Caco-2 (cell line): Measurements from ENCODE around the gene ST6GALNAC2. TPM values are rescaled to one million over a fixed set of nuclear protein-coding genes. Genes with fewer than 3 reads are reported as not detected.

Source experiments
- BruUV-seq: library from RNA; stranded (reverse); fragments of 400-500 nt; replicated peaks from 2 replicates; lab custom pipeline; 2021; lab: Mats Ljungman, UMichigan
- CTCF ChIA-PET: fragments of 300-600 bp; sonication (Branson Sonifier 250); formaldehyde crosslinking; loops from one replicate; lab custom pipeline; 2022; ENCODE audit warnings: antibody characterized with exemption; lab: Charles Lee
- POLR2A ChIA-PET: fragments of 300-600 bp; sonication (Branson Sonifier 250); formaldehyde crosslinking; loops from one replicate; lab custom pipeline; 2022; ENCODE audit warnings: antibody characterized with exemption; lab: Charles Lee
- DNase-seq, 2 experiments: peaks; one replicate each; pipeline versions ENCODE4 v3.0.0 to v3.0.0-alpha.2; 2020 to 2022
- H3K27me3 ChIP-seq: replicated peaks from 2 replicates; pipeline ENCODE4 v1.6.0; 2011; ENCODE audit warnings: low read length; ENCODE audit not compliant: control insufficient read depth, insufficient read depth
- H3K36me3 ChIP-seq: 2 replicates; pipeline ENCODE4 v1.5.1; 2011; ENCODE audit warnings: low read length; ENCODE audit not compliant: control insufficient read depth, insufficient read depth
- H3K4me1 ChIP-seq: fragments of 250-450 bp; sonication (Bioruptor Pico); 2 replicates; pipeline ENCODE4 v1.5.1; 2020; ENCODE audit warnings: mild to moderate bottlenecking
- H3K4me3 ChIP-seq: 2 replicates; pipeline ENCODE4 v1.5.1; 2011; ENCODE audit warnings: low read depth, mild to moderate bottlenecking, control low read depth, low read length
- H3K9me3 ChIP-seq: fragments of 250-450 bp; sonication (Bioruptor Pico); 2 replicates; pipeline ENCODE4 v1.5.1; 2020; ENCODE audit warnings: mild to moderate bottlenecking, moderate library complexity
- H3K27ac Mint-ChIP-seq: one replicate; pipeline ENCODE4 v1.8.0; 2022; ENCODE audit warnings: mixed read lengths; ENCODE audit not compliant: unreplicated experiment
- H3K27me3 Mint-ChIP-seq: one replicate; pipeline ENCODE4 v1.8.0; 2022; ENCODE audit warnings: mixed read lengths; ENCODE audit not compliant: insufficient read depth, unreplicated experiment
- H3K36me3 Mint-ChIP-seq: one replicate; pipeline ENCODE4 v1.8.0; 2022; ENCODE audit warnings: mild to moderate bottlenecking, mixed read lengths; ENCODE audit not compliant: insufficient read depth, unreplicated experiment
- H3K4me1 Mint-ChIP-seq: one replicate; pipeline ENCODE4 v1.8.0; 2022; ENCODE audit warnings: low read depth, mixed read lengths; ENCODE audit not compliant: unreplicated experiment
- H3K4me3 Mint-ChIP-seq: one replicate; pipeline ENCODE4 v1.8.0; 2022; ENCODE audit warnings: mild to moderate bottlenecking, moderate library complexity, mixed read lengths; ENCODE audit not compliant: unreplicated experiment
- H3K9me3 Mint-ChIP-seq: one replicate; pipeline ENCODE4 v1.8.0; 2022; ENCODE audit warnings: mixed read lengths; ENCODE audit not compliant: unreplicated experiment
- intact Hi-C: fragments of 100-400 bp; cut with micrococcal nuclease; formaldehyde crosslinking; loops from one replicate; pipeline ENCODE4 v1.10.0; 2022; ENCODE audit not compliant: unreplicated experiment
- total RNA-seq: library from RNA; stranded (reverse); gene quantifications from 2 replicates; pipeline ENCODE4 v1.2.3, GENCODE V29; 2022
- TF ChIP-seq, protein P1 (sequence below), 2 experiments: fragments of 200-600 bp in 1 of 2; IDR thresholded peaks; 1 replicate in 1 of 2; 2 replicates in 1 of 2; pipeline versions ENCODE4 v1.5.1 to v1.8.0; 2011 to 2022; ENCODE audit warnings: antibody characterized with exemption in 1 of 2, control low read depth in 1 of 2, inconsistent platforms in 1 of 2, low read depth in 1 of 2, low read length in 1 of 2, mild to moderate bottlenecking in 1 of 2, moderate library complexity in 1 of 2; ENCODE audit not compliant: insufficient read depth in 1 of 2, severe bottlenecking in 1 of 2, unreplicated experiment in 1 of 2

ST6GALNAC2 gene
- total RNA-seq, 1 experiment from 2014 or later, result 0.77 TPM

DNA sequence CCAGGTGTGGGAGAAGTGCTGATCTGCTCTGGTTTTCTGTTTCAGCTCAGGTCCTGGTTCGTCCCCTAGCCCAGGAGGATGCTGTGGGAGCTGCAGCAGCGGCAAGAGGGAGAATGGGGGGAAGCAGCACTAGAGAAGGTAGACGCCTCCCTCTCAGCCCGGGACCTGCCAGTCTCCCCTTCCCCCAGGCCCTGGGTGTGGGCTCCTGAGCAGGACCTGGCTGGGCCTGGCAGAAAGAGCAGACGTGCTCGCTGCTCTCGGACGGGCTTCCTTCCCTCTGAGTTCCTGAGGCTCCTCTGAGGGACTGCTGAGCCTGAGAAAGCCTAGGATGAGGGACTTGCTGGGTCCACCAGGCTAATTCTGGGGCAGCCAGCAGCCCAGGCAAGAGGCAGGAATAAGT, 42.7 kb downstream of the ST6GALNAC2 start:
- POLR2A ChIA-PET, result no interaction called here
- H3K4me1 ChIP-seq, result peaks cover 9% of the 10 kb centered on the region
- no peaks in the 10 kb centered on the region for H3K9me3 ChIP-seq
- no peaks in the 10 kb centered on the region for H3K27me3 Mint-ChIP-seq
- TF ChIP-seq, protein P1, sequence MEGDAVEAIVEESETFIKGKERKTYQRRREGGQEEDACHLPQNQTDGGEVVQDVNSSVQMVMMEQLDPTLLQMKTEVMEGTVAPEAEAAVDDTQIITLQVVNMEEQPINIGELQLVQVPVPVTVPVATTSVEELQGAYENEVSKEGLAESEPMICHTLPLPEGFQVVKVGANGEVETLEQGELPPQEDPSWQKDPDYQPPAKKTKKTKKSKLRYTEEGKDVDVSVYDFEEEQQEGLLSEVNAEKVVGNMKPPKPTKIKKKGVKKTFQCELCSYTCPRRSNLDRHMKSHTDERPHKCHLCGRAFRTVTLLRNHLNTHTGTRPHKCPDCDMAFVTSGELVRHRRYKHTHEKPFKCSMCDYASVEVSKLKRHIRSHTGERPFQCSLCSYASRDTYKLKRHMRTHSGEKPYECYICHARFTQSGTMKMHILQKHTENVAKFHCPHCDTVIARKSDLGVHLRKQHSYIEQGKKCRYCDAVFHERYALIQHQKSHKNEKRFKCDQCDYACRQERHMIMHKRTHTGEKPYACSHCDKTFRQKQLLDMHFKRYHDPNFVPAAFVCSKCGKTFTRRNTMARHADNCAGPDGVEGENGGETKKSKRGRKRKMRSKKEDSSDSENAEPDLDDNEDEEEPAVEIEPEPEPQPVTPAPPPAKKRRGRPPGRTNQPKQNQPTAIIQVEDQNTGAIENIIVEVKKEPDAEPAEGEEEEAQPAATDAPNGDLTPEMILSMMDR (IDR thresholded peaks at IDR 0.05; ENCODE audit: insufficient read depth in 1 of 2, low read depth in 1 of 2, low read length in 1 of 2, severe bottlenecking in 1 of 2, unreplicated experiment in 1 of 2), result no peak
- H3K4me3 Mint-ChIP-seq, result no peak overlapping the region
- H3K27me3 ChIP-seq, result no peaks in the 10 kb centered on the region
- BruUV-seq, result no TSS peak
- H3K4me1 Mint-ChIP-seq, result peaks cover 8% of the 10 kb centered on the region
- intact Hi-C loops, result no loop called here
- H3K4me3 ChIP-seq, result no peak overlapping the region
- H3K36me3 ChIP-seq, result no peaks in the 10 kb centered on the region
- no peak overlapping the region for H3K27ac Mint-ChIP-seq
- DNase-seq, result no peak
- H3K36me3 Mint-ChIP-seq, result peaks cover 5% of the 10 kb centered on the region
- H3K9me3 Mint-ChIP-seq, result no peaks in the 10 kb centered on the region
- CTCF ChIA-PET, result no interaction called here

- Mint-ChIP-seq H3K9me3 (no peaks in the 10 kb centered on the region), H3K27me3 (no peaks in the 10 kb centered on the region), H3K4me3 (no peak overlapping the region), H3K27ac (no peak overlapping the region), H3K4me1 (peaks cover 8% of the 10 kb centered on the region), H3K36me3 (peaks cover 5% of the 10 kb centered on the region)
- H3K9me3 ChIP-seq, result no peaks in the 10 kb centered on the region
- no peaks in the 10 kb centered on the region for H3K27me3 ChIP-seq
- no peak for DNase-seq
- POLR2A ChIA-PET, result no interaction called here
- no peaks in the 10 kb centered on the region for H3K36me3 ChIP-seq
- H3K4me1 ChIP-seq, result peaks cover 9% of the 10 kb centered on the region
- no peak overlapping the region for H3K4me3 ChIP-seq
- intact Hi-C loops, result no loop called here
- TF ChIP-seq, protein P1 (IDR thresholded peaks at IDR 0.05; ENCODE audit: insufficient read depth in 1 of 2, low read depth in 1 of 2, low read length in 1 of 2, severe bottlenecking in 1 of 2, unreplicated experiment in 1 of 2), result no peak
- BruUV-seq, result no TSS peak
- CTCF ChIA-PET, result no interaction called here
Observed at GRCh38 chr17:76542566-76542971, 43.1 kb downstream of the ST6GALNAC2 start.

DNA sequence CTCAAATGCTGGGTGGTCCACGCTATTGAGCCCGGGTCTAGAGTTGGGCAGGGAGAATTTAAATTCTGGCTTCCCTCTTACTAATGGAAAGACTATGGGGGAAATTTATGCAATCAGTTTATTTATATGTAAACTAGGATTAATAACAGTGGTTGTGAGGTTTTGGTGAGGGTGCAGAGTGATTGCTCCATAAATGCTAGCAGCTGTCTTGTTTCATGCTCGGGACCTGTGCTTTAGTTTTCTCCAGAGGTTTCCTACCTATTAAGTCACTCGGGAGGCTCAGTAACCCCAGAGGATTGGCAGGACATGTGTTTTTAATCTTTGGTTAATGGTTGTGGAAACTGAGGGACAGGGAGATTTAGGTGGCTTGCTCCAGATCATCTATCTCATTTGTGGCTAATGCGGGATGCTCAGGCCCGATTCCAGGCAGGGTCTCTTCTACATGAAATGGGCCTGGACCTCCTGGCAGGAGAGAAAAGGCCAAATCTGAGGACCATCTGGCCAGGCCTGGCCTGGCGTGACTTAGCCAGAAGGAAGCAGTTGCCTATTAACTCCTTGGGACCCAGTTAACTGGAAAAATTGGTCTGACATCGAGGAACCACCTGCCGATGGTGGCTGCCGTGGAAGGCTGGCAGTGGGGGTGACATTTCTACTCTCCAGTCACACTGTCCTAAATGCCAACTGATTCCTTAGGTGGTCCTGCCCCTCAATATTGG, 43.8 kb downstream of the ST6GALNAC2 start:
- ChIA-PET CTCF (no interaction called here), POLR2A (no interaction called here)
- BruUV-seq, result no TSS peak
- H3K4me3 ChIP-seq, result no peak overlapping the region
- Mint-ChIP-seq H3K4me1 (peaks cover 8% of the 10 kb centered on the region), H3K36me3 (peaks cover 5% of the 10 kb centered on the region), H3K4me3 (no peak overlapping the region), H3K27me3 (no peaks in the 10 kb centered on the region), H3K9me3 (no peaks in the 10 kb centered on the region), H3K27ac (peak overlapping the region; percentile 44)
- no peaks in the 10 kb centered on the region for H3K27me3 ChIP-seq
- no peak for DNase-seq
- peaks cover 9% of the 10 kb centered on the region for H3K4me1 ChIP-seq
- TF ChIP-seq, protein P1 (IDR thresholded peaks at IDR 0.05; ENCODE audit: insufficient read depth in 1 of 2, low read depth in 1 of 2, low read length in 1 of 2, severe bottlenecking in 1 of 2, unreplicated experiment in 1 of 2), result no peak
- no peaks in the 10 kb centered on the region for H3K36me3 ChIP-seq
- intact Hi-C loops, result no loop called here
- no peaks in the 10 kb centered on the region for H3K9me3 ChIP-seq
